ENCODE data around the gene PITX1.

The PITX1 gene

GRCh38 chr5:135062216-135063055, 28.4 kb upstream of the PITX1 start:
- DNase-seq (ENCODE audit: low read depth in 2 of 2) = no peak

GRCh38 chr5:135061001-135061400, 27.0 kb upstream of the PITX1 start:
- no peak for DNase-seq (ENCODE audit: low read depth in 2 of 2)

GRCh38 chr5:135060021-135060420, 26.0 kb upstream of the PITX1 start:
- no peak for DNase-seq (ENCODE audit: low read depth in 2 of 2)

GRCh38 chr5:135059000-135059923, 25.2 kb upstream of the PITX1 start:
- no peak for DNase-seq (ENCODE audit: low read depth in 2 of 2)

- DNase-seq (ENCODE audit: low read depth in 2 of 2) = no peak
These were observed 24.3 kb upstream of the PITX1 start for GRCh38 chr5:135058331-135058732.

GRCh38 chr5:135057233-135057632, 23.2 kb upstream of the PITX1 start:
- DNase-seq (ENCODE audit: low read depth in 2 of 2) = no peak

GRCh38 chr5:135056316-135057030, 22.4 kb upstream of the PITX1 start:
- DNase-seq (ENCODE audit: low read depth in 2 of 2) = no peak

GRCh38 chr5:135055396-135055795, 21.4 kb upstream of the PITX1 start:
- DNase-seq (ENCODE audit: low read depth in 2 of 2) = no peak

GRCh38 chr5:135054546-135054945, 20.5 kb upstream of the PITX1 start:
- no peak for DNase-seq (ENCODE audit: low read depth in 2 of 2)

- no peak for DNase-seq (ENCODE audit: low read depth in 2 of 2)
These were observed 20.0 kb upstream of the PITX1 start for GRCh38 chr5:135053989-135054388.

- DNase-seq (ENCODE audit: low read depth in 2 of 2) = no peak
These were observed 19.2 kb upstream of the PITX1 start for GRCh38 chr5:135053278-135053677.

GRCh38 chr5:135052511-135053145, 18.6 kb upstream of the PITX1 start:
- DNase-seq (ENCODE audit: low read depth in 2 of 2) = no peak

- no peak for DNase-seq (ENCODE audit: low read depth in 2 of 2)
These were observed 17.8 kb upstream of the PITX1 start for GRCh38 chr5:135051872-135052271.

GRCh38 chr5:135051399-135051798, 17.4 kb upstream of the PITX1 start:
- no peak for DNase-seq (ENCODE audit: low read depth in 2 of 2)

- DNase-seq (ENCODE audit: low read depth in 2 of 2) = no peak
These were observed 16.3 kb upstream of the PITX1 start for GRCh38 chr5:135050244-135050767.

GRCh38 chr5:135048930-135049329, 14.9 kb upstream of the PITX1 start:
- no peak for DNase-seq (ENCODE audit: low read depth in 2 of 2)

- no peak for DNase-seq (ENCODE audit: low read depth in 2 of 2)
These were observed 14.3 kb upstream of the PITX1 start for GRCh38 chr5:135048286-135048685.

- no peak for DNase-seq (ENCODE audit: low read depth in 2 of 2)
These were observed 13.3 kb upstream of the PITX1 start for GRCh38 chr5:135047347-135047695.

GRCh38 chr5:135046661-135047346, 12.8 kb upstream of the PITX1 start:
- DNase-seq (ENCODE audit: low read depth in 2 of 2) = no peak

GRCh38 chr5:135045488-135045887, 11.5 kb upstream of the PITX1 start:
- DNase-seq (ENCODE audit: low read depth in 2 of 2) = no peak

GRCh38 chr5:135042595-135042994, 8.6 kb upstream of the PITX1 start:
- no peak for DNase-seq (ENCODE audit: low read depth in 2 of 2)

All from stimulated activated CD8-positive, alpha-beta memory T cell treated with anti-CD3 and anti-CD28 coated beads, Interleukin-15, amount 100 ng/mL, for 48 hours (primary cell).